Subcutaneous adipose tissue (tissue), 4 donors: ENCODE data around the gene VSTM2L. TPM values are rescaled to one million over a fixed set of nuclear protein-coding genes. Genes with fewer than 3 reads are reported as not detected.

ENCODE experiments used
- total RNA-seq, 4 donors: library from RNA; depleted of rRNA; stranded (reverse); fragments of >200 nt; gene quantifications; one replicate each; pipeline ENCODE4 v1.1.0, GENCODE V29; 2016
- TF ChIP-seq, protein P1 (sequence below): fragments of 450-650 bp; IDR thresholded peaks from one replicate; pipeline ENCODE4 v1.5.1; 2016; ENCODE audit warnings: low read depth, mild to moderate bottlenecking, control low read depth, antibody characterized with exemption, moderate library complexity

VSTM2L gene
- total RNA-seq, 4 donors from 2014 or later: 1.1 to 1.9 TPM; not detected in 2

DNA sequence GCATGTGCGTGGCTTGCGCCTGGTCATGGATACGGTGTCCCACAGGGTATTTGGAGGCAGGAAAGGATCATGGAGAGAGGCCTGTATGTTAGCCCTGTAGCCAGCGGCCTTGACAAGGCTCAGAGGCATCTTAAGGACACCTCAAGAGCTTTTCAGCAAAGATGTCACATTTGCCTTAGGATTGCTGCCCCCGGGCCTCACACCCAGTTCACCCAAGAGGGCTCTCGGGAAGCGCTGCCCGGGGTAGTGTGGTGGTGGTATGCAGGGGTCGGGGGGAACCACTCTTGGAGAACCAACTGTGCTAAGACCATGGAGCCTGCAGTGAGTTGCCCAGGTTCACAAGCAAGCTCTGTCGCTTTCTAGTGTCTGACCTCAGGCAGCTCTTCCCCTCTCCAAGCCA, 36.9 kb upstream of the VSTM2L start:
- TF ChIP-seq, protein P1, sequence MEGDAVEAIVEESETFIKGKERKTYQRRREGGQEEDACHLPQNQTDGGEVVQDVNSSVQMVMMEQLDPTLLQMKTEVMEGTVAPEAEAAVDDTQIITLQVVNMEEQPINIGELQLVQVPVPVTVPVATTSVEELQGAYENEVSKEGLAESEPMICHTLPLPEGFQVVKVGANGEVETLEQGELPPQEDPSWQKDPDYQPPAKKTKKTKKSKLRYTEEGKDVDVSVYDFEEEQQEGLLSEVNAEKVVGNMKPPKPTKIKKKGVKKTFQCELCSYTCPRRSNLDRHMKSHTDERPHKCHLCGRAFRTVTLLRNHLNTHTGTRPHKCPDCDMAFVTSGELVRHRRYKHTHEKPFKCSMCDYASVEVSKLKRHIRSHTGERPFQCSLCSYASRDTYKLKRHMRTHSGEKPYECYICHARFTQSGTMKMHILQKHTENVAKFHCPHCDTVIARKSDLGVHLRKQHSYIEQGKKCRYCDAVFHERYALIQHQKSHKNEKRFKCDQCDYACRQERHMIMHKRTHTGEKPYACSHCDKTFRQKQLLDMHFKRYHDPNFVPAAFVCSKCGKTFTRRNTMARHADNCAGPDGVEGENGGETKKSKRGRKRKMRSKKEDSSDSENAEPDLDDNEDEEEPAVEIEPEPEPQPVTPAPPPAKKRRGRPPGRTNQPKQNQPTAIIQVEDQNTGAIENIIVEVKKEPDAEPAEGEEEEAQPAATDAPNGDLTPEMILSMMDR: no peak

DNA sequence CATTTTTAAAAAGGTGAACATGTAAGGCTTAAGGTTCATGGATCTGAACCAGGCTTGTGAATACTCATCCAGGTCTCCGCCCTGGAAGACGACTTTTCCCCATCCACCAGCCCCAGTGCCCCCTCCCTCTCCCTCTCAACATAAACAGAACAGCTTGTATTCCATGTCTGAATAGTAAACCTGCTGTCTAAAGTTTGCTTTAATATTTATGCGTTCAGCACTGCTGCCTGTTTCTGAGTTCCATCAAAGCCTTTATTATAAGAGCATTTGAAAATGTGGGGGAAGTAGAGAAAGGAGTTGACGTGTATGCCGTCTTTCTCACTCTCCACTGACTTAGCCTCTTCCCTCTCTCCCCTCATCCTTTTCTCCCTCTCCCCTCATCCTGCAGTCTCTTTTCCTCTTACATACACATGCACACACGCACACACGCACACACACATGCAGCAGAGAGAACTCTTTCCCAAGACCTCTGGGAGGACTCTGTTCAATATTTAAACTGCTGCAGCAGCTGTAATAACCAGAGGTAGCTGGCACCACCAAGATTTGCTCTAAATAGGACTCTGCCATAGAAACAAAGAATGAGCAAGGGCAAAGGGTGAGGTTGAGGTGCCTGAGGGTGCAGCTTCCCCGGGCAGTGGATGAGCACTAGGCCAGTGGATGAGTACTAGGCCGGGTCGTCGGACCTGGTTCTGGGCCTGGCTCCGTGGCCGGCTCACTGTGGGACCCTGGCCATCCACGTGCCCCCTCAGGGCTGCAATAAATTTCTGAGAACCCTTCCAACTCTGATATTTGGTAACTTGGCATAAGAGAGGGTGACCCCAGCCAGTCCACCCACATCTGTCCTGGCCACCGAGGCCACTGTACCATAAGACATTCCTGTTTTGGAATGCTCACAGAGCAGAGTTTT, 35.4 kb upstream of the VSTM2L start:
- TF ChIP-seq, protein P1: no peak

DNA sequence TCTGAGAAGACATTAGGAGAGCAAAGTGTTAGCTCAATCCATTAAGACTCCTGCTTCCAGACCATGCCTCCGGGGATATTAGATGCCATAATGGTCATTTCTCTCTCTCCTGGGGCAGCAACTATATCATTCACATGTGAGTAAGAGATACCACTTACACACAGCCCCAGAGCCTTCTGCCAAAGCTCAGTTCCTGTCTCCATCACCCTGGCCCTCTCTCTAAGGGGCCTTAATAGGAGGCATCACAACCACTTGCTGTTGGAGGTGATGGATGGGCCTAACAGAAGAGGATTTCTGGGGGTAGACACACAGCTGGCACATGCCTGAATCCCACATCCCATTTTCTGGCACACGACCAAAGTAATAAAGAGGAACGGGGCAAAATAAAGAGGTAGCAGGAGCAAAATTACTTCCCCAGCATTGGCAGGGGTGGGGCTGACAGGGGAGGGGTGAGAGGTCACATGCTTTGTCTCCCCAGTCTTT, 34.0 kb upstream of the VSTM2L start:
- TF ChIP-seq, protein P1: no peak

DNA sequence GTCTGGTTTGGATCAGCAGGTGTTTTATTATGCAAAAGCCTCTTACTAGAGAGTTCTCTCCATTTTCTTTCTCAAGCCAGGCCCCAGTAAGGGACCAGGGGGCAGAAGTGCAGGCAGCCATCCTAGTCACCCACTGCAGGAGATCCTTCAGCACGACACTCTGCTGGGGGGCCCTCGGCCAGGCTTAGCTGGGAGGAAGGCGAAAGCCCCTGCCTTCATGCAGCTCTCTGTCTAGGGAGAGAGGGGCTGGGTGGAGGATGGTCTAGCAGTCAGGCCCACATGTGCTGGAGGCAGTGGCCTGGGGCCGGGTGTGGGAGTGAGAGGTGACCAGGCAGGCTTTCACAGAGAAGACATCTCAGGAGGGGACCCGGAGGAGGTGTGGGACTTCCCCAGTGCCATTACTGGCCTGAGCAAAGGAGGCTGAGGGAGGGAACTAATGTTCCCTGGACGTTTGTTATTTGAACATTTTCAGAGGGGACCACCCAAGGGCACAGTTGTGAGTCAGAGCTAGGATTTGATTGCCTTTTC, 33.5 kb upstream of the VSTM2L start:
- TF ChIP-seq, protein P1: no peak

DNA sequence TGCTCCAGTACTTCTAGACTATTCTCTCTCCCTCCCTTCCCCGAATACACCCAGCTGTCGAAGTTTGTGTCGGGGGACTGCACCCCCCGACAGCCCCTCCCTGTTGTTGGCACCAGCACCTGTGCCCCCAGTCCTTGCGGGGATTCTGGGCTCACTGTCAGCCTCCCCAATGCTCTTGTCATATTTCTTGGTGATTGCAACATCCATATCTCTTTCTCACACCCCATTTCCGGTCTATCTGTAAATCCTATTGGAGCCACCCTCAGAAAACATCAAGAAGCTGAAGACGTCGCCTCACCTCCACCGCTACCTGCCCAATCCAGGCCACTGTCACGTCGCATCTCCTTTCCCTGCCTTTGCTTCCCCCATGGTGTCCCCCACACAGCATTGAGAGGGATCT, 32.6 kb upstream of the VSTM2L start:
- TF ChIP-seq, protein P1: no peak

DNA sequence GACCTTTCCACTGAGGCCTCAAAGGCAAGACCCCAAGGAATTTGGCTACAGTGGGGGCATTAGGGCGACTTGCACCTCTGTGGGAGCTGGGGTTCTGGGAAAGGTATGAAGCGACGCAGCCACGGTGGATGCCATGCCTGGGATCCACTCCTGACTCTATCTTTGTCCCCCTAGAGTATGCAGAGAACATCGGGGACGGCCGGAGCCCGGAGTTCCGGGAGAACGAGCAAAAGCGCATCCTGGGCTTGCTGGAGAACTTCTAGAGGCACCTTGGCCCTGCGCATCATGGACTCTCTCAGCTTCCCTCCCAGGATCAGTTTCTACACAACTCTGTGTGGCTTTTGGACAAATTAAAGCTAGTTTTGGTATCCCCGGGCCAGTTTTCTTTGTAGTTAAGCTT, 31.2 kb upstream of the VSTM2L start:
- TF ChIP-seq, protein P1: no peak

DNA sequence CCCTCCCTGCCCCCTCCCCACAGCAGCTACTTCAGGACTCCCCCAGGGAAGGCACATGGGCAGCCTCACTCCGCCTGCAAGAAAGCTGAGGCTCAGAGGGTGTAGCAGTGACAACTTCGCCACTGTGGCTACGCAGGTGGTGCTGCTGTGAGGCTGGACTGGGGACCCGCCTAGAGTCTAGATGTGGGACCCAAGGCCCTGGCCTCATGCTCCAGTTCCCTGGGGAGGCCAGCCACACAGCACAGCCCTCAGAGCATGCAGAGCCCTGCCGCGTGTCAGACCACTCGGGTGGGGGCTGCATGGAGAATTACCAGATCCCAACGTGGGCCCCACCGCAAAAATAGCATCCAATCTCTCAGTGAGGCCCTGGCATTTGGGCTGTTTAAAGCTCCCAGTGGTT, 30.8 kb upstream of the VSTM2L start:
- TF ChIP-seq, protein P1: no peak
